Keratinocyte (primary cell): ENCODE data around the gene KCNAB2.

Experiments
- EZH2 ChIP-seq: IDR thresholded peaks from one replicate; pipeline ENCODE4 v1.6.1; 2012; ENCODE audit warnings: inconsistent platforms, mild to moderate bottlenecking, low read length, moderate library complexity
- TF ChIP-seq, protein P1 (sequence below), 3 experiments: IDR thresholded peaks in 1 of 3; conservative IDR thresholded peaks in 1 of 3; optimal IDR thresholded peaks in 1 of 3; 2 replicates in 2 of 3; 3 replicates in 1 of 3; pipeline versions ENCODE3 to v1.5.1; 2011; ENCODE audit warnings: low read length in 3 of 3, mild to moderate bottlenecking in 3 of 3, moderate library complexity in 2 of 3, control low read depth in 1 of 3, inconsistent platforms in 1 of 3; ENCODE audit not compliant: insufficient read depth in 2 of 3; ENCODE audit errors: extremely low read depth in 1 of 3

DNA sequence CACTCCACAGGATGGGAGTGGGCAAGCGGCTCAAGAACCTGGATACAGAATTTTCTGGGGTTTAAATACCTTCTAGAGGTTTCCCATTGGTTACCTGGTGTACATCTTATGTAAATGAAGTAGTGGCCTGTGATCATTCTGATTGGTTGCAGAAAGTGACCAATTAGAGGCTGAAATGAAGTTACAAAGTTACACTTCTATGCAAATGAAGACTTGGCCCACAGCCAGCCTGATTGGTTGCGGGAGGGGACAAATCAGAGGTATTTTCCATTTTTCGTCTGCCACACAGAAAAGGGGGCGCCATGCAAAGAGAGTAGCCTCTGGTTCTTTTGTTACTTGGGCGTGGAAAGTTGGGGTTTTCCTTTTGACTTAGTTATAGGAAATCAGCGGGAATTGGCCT is 8.9 kb downstream of the KCNAB2 start:
- TF ChIP-seq, protein P1, sequence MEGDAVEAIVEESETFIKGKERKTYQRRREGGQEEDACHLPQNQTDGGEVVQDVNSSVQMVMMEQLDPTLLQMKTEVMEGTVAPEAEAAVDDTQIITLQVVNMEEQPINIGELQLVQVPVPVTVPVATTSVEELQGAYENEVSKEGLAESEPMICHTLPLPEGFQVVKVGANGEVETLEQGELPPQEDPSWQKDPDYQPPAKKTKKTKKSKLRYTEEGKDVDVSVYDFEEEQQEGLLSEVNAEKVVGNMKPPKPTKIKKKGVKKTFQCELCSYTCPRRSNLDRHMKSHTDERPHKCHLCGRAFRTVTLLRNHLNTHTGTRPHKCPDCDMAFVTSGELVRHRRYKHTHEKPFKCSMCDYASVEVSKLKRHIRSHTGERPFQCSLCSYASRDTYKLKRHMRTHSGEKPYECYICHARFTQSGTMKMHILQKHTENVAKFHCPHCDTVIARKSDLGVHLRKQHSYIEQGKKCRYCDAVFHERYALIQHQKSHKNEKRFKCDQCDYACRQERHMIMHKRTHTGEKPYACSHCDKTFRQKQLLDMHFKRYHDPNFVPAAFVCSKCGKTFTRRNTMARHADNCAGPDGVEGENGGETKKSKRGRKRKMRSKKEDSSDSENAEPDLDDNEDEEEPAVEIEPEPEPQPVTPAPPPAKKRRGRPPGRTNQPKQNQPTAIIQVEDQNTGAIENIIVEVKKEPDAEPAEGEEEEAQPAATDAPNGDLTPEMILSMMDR (optimal IDR thresholded peaks at IDR 0.05 in 1 of 3, IDR thresholded peaks at IDR 0.05 in 1 of 3, conservative IDR thresholded peaks at IDR 0.05 in 1 of 3; ENCODE audit: extremely low read depth in 1 of 3, insufficient read depth in 2 of 3, low read length in 3 of 3) = no peak
- TF ChIP-seq EZH2 = no peak
